ENCODE results near the gene RFLNA.

RFLNA gene

GRCh38 chr12:124303579-124304313 lies 8.9 kb downstream of the RFLNA start:
- H3K27ac ChIP-seq (ENCODE audit: low read length): no peak overlapping the region
- no peaks in the 10 kb centered on the region for H3K4me1 ChIP-seq (ENCODE audit: low read length)
- no peak overlapping the region for H3K4me2 ChIP-seq (ENCODE audit: low read depth, low read length)
- no peaks in the 10 kb centered on the region for H3K9me3 ChIP-seq (replicated peaks; ENCODE audit: insufficient read depth, low read length)
- H3K36me3 ChIP-seq (replicated peaks; ENCODE audit: insufficient read depth, low read length): no peaks in the 10 kb centered on the region
- H3K9ac ChIP-seq (ENCODE audit: low read length): no peak overlapping the region
- H3K79me2 ChIP-seq (ENCODE audit: low read length): no peaks in the 10 kb centered on the region
- H2AFZ ChIP-seq (ENCODE audit: low read length): no peak overlapping the region
- no peak for DNase-seq
- H3K9me2 ChIP-seq (replicated peaks; ENCODE audit: insufficient read depth, low read length): no peaks in the 10 kb centered on the region
- TF ChIP-seq EZH2phosphoT487 (IDR thresholded peaks at IDR 0.05; ENCODE audit: low read length): no peak
- no peak for TF ChIP-seq CTCF (IDR thresholded peaks at IDR 0.05; ENCODE audit: low read length)
- TF ChIP-seq EZH2 (optimal IDR thresholded peaks at IDR 0.05; ENCODE audit: low read depth, low read length): no peak
- no peaks in the 10 kb centered on the region for H4K20me1 ChIP-seq (ENCODE audit: insufficient read depth, low read length)
- H3F3A ChIP-seq (ENCODE audit: insufficient read depth, low read length): no peaks in the 10 kb centered on the region
- no peak overlapping the region for H3K4me3 ChIP-seq (ENCODE audit: low read length)
- no peaks in the 10 kb centered on the region for H3K27me3 ChIP-seq (replicated peaks; ENCODE audit: insufficient read depth, low read length)

- H3K27me3 ChIP-seq (replicated peaks; ENCODE audit: insufficient read depth, low read length): no peaks in the 10 kb centered on the region
- no peaks in the 10 kb centered on the region for H3K4me1 ChIP-seq (ENCODE audit: low read length)
- TF ChIP-seq EZH2phosphoT487 (IDR thresholded peaks at IDR 0.05; ENCODE audit: low read length) (no peak), CTCF (IDR thresholded peaks at IDR 0.05; ENCODE audit: low read length) (no peak)
- DNase-seq: no peak
- no peak overlapping the region for H3K4me3 ChIP-seq (ENCODE audit: low read length)
- no peak overlapping the region for H2AFZ ChIP-seq (ENCODE audit: low read length)
- H3K36me3 ChIP-seq (replicated peaks; ENCODE audit: insufficient read depth, low read length): no peaks in the 10 kb centered on the region
- H3F3A ChIP-seq (ENCODE audit: insufficient read depth, low read length): no peaks in the 10 kb centered on the region
- H3K27ac ChIP-seq (ENCODE audit: low read length): no peak overlapping the region
- H3K9ac ChIP-seq (ENCODE audit: low read length): no peak overlapping the region
- no peaks in the 10 kb centered on the region for H3K9me3 ChIP-seq (replicated peaks; ENCODE audit: insufficient read depth, low read length)
- no peak overlapping the region for H3K4me2 ChIP-seq (ENCODE audit: low read depth, low read length)
- no peaks in the 10 kb centered on the region for H4K20me1 ChIP-seq (ENCODE audit: insufficient read depth, low read length)
- H3K79me2 ChIP-seq (ENCODE audit: low read length): no peaks in the 10 kb centered on the region
- no peaks in the 10 kb centered on the region for H3K9me2 ChIP-seq (replicated peaks; ENCODE audit: insufficient read depth, low read length)
These were observed 9.5 kb downstream of the RFLNA start for GRCh38 chr12:124304314-124304790.

- TF ChIP-seq EZH2phosphoT487 (IDR thresholded peaks at IDR 0.05; ENCODE audit: low read length) (no peak), CTCF (IDR thresholded peaks at IDR 0.05; ENCODE audit: low read length) (no peak), EZH2 (optimal IDR thresholded peaks at IDR 0.05; ENCODE audit: low read depth, low read length) (no peak)
- H3K27ac ChIP-seq (ENCODE audit: low read length): no peak overlapping the region
- no peaks in the 10 kb centered on the region for H3F3A ChIP-seq (ENCODE audit: insufficient read depth, low read length)
- no peaks in the 10 kb centered on the region for H3K27me3 ChIP-seq (replicated peaks; ENCODE audit: insufficient read depth, low read length)
- no peaks in the 10 kb centered on the region for H3K4me1 ChIP-seq (ENCODE audit: low read length)
- H2AFZ ChIP-seq (ENCODE audit: low read length): no peak overlapping the region
- no peak overlapping the region for H3K4me2 ChIP-seq (ENCODE audit: low read depth, low read length)
- H3K36me3 ChIP-seq (replicated peaks; ENCODE audit: insufficient read depth, low read length): no peaks in the 10 kb centered on the region
- no peaks in the 10 kb centered on the region for H3K79me2 ChIP-seq (ENCODE audit: low read length)
- H3K9ac ChIP-seq (ENCODE audit: low read length): no peak overlapping the region
- H4K20me1 ChIP-seq (ENCODE audit: insufficient read depth, low read length): no peaks in the 10 kb centered on the region
- H3K9me3 ChIP-seq (replicated peaks; ENCODE audit: insufficient read depth, low read length): no peaks in the 10 kb centered on the region
- H3K9me2 ChIP-seq (replicated peaks; ENCODE audit: insufficient read depth, low read length): no peaks in the 10 kb centered on the region
- no peak overlapping the region for H3K4me3 ChIP-seq (ENCODE audit: low read length)
- DNase-seq: no peak
These were observed 10.2 kb downstream of the RFLNA start for GRCh38 chr12:124305136-124305535.
